Fibroblast of skin of scalp (primary cell): ENCODE results near the gene ADORA3.

Experiments used
- DNase-seq: peaks from one replicate; pipeline ENCODE4 v3.0.0-alpha.2; 2013

ADORA3 gene

GRCh38 chr1:111507411-111508201 is 4.2 kb upstream of the ADORA3 start:
- peak; percentile 48 for DNase-seq

- no peak for DNase-seq
Observed at GRCh38 chr1:111506561-111506960, 3.1 kb upstream of the ADORA3 start.

- no peak for DNase-seq
Observed at GRCh38 chr1:111505641-111506119, 2.2 kb upstream of the ADORA3 start.

GRCh38 chr1:111504097-111504496 is 664 bp upstream of the ADORA3 start:
- DNase-seq, result no peak

GRCh38 chr1:111501645-111502044 is 1.8 kb downstream of the ADORA3 start:
- no peak for DNase-seq

GRCh38 chr1:111499026-111499785 is 4.2 kb downstream of the ADORA3 start:
- no peak for DNase-seq

- DNase-seq, result no peak
Observed at GRCh38 chr1:111497592-111497991, 5.8 kb downstream of the ADORA3 start.

GRCh38 chr1:111496398-111496797 is 7.0 kb downstream of the ADORA3 start:
- DNase-seq, result no peak

GRCh38 chr1:111491070-111491469 is 12.4 kb downstream of the ADORA3 start:
- no peak for DNase-seq

- no peak for DNase-seq
Observed at GRCh38 chr1:111490220-111490619, 13.2 kb downstream of the ADORA3 start.

- no peak for DNase-seq
Observed at GRCh38 chr1:111489604-111490003, 13.8 kb downstream of the ADORA3 start.

GRCh38 chr1:111488669-111489068 is 14.8 kb downstream of the ADORA3 start:
- DNase-seq, result no peak

- no peak for DNase-seq
Observed at GRCh38 chr1:111487133-111487532, 16.3 kb downstream of the ADORA3 start.

- DNase-seq, result no peak
Observed at GRCh38 chr1:111486431-111486830, 17.0 kb downstream of the ADORA3 start.

GRCh38 chr1:111484391-111485026 is 18.9 kb downstream of the ADORA3 start:
- DNase-seq, result no peak

GRCh38 chr1:111483876-111484275 is 19.6 kb downstream of the ADORA3 start:
- DNase-seq, result no peak

- peak; percentile 19 for DNase-seq
Observed at GRCh38 chr1:111483166-111483565, 20.3 kb downstream of the ADORA3 start.

GRCh38 chr1:111481387-111482221 is 21.8 kb downstream of the ADORA3 start:
- DNase-seq, result peak; percentile 59

GRCh38 chr1:111480674-111481073 is 22.8 kb downstream of the ADORA3 start:
- DNase-seq, result no peak

GRCh38 chr1:111476761-111477309 is 26.6 kb downstream of the ADORA3 start:
- DNase-seq, result no peak

- no peak for DNase-seq
Observed at GRCh38 chr1:111476214-111476613, 27.2 kb downstream of the ADORA3 start.

GRCh38 chr1:111475701-111476100 is 27.7 kb downstream of the ADORA3 start:
- DNase-seq, result no peak
